SU-DHL-6 (cell line): Measurements from ENCODE around the gene STK4.

Experiments used
- H2AFZ ChIP-seq: fragments of 200-600 bp; sonication (generic); 2 replicates; pipeline ENCODE4 v1.6.1; 2014; ENCODE audit warnings: low read depth, mild to moderate bottlenecking, moderate library complexity, mixed read lengths, antibody characterized with exemption, low read length; ENCODE audit not compliant: severe bottlenecking
- H3F3A ChIP-seq: fragments of 200-600 bp; shearing (Covaris generic); 2 replicates; pipeline ENCODE4 v1.6.0; 2016; ENCODE audit warnings: antibody characterized with exemption, mild to moderate bottlenecking; ENCODE audit not compliant: insufficient read depth
- H3K27ac ChIP-seq: fragments of 200-600 bp; sonication (generic); 2 replicates; pipeline ENCODE4 v1.5.1; 2016; ENCODE audit warnings: low read depth, mild to moderate bottlenecking, low read length, moderate library complexity, mixed read lengths
- H3K27me3 ChIP-seq: fragments of 200-600 bp; sonication (generic), shearing (Covaris generic); 2 replicates; pipeline ENCODE4 v1.6.0; 2014; ENCODE audit warnings: mild to moderate bottlenecking, low read length
- H3K36me3 ChIP-seq: fragments of 200-600 bp; sonication (generic); 2 replicates; pipeline ENCODE4 v1.6.1; 2014; ENCODE audit warnings: mild to moderate bottlenecking, low read length, mixed read lengths
- H3K4me2 ChIP-seq: fragments of 300-600, 200-600 bp; shearing (Covaris generic), sonication (generic); 2 replicates; pipeline ENCODE4 v1.6.0; 2014; ENCODE audit warnings: low read length, low read depth, mild to moderate bottlenecking; ENCODE audit not compliant: poor library complexity, severe bottlenecking
- H3K4me3 ChIP-seq: fragments of 200-600 bp; sonication (generic); 2 replicates; pipeline ENCODE4 v1.5.1; 2014; ENCODE audit warnings: antibody characterized with exemption, low read length, mild to moderate bottlenecking, mixed read lengths; ENCODE audit not compliant: insufficient read depth, poor library complexity, severe bottlenecking
- H3K79me2 ChIP-seq: fragments of 200-600 bp; sonication (generic); 2 replicates; pipeline ENCODE4 v1.6.1; 2014; ENCODE audit warnings: mild to moderate bottlenecking, low read length, moderate library complexity; ENCODE audit not compliant: insufficient read depth
- H3K9ac ChIP-seq: fragments of 200-600 bp; sonication (generic); 2 replicates; pipeline ENCODE4 v1.7.0; 2014; ENCODE audit warnings: mild to moderate bottlenecking, low read length
- H3K9me2 ChIP-seq: fragments of 200-600 bp; sonication (generic); replicated peaks from 2 replicates; pipeline ENCODE4 v1.6.1; 2014; ENCODE audit warnings: low read length; ENCODE audit not compliant: insufficient read depth
- H3K9me3 ChIP-seq: fragments of 200-600 bp; sonication (generic); 2 replicates; pipeline ENCODE4 v1.6.1; 2014; ENCODE audit warnings: low read length, mixed read lengths; ENCODE audit not compliant: insufficient read depth
- H4K20me1 ChIP-seq: fragments of 200-600 bp; sonication (generic); 2 replicates; pipeline ENCODE4 v1.6.1; 2014; ENCODE audit warnings: low read depth, mild to moderate bottlenecking, antibody characterized with exemption, low read length, moderate library complexity, mixed read lengths
- CTCF ChIP-seq: fragments of 200-600 bp; sonication (generic); IDR thresholded peaks from one replicate; pipeline ENCODE4 v1.5.1; 2017; ENCODE audit warnings: antibody characterized with exemption, mild to moderate bottlenecking, low read length, moderate library complexity; ENCODE audit not compliant: insufficient read depth, poor library complexity, severe bottlenecking
- EZH2phosphoT487 ChIP-seq: fragments of 200-600 bp; sonication (generic), shearing (Covaris generic); conservative IDR thresholded peaks from 2 replicates; pipeline ENCODE4 v1.6.1; 2018; ENCODE audit warnings: mild to moderate bottlenecking, antibody characterized with exemption, low read length, moderate library complexity, mixed read lengths

Gene STK4

GRCh38 chr20:45087814-45088213 is 121.5 kb downstream of the STK4 start:
- no peaks in the 10 kb centered on the region for H4K20me1 ChIP-seq
- no peaks in the 10 kb centered on the region for H3K27me3 ChIP-seq
- H3K4me2 ChIP-seq, result no peak overlapping the region
- no peak overlapping the region for H2AFZ ChIP-seq
- TF ChIP-seq EZH2phosphoT487 (no peak), CTCF (no peak)
- no peaks in the 10 kb centered on the region for H3F3A ChIP-seq
- H3K9me2 ChIP-seq, result no peaks in the 10 kb centered on the region
- no peaks in the 10 kb centered on the region for H3K9me3 ChIP-seq
- H3K4me3 ChIP-seq, result no peak overlapping the region
- H3K79me2 ChIP-seq, result no peaks in the 10 kb centered on the region
- H3K27ac ChIP-seq, result no peak overlapping the region
- peaks cover 2% of the 10 kb centered on the region for H3K36me3 ChIP-seq
- no peak overlapping the region for H3K9ac ChIP-seq

- Histone ChIP-seq H3K27ac (no peak overlapping the region), H2AFZ (no peak overlapping the region), H3K36me3 (no peaks in the 10 kb centered on the region), H3K9ac (no peak overlapping the region), H3K79me2 (no peaks in the 10 kb centered on the region), H3F3A (no peaks in the 10 kb centered on the region), H3K4me3 (no peak overlapping the region), H3K27me3 (no peaks in the 10 kb centered on the region), H3K4me2 (no peak overlapping the region), H3K9me3 (no peaks in the 10 kb centered on the region), H4K20me1 (no peaks in the 10 kb centered on the region), H3K9me2 (no peaks in the 10 kb centered on the region)
- no peak for TF ChIP-seq CTCF
- no peak for TF ChIP-seq EZH2phosphoT487
Observed at GRCh38 chr20:45088247-45088646, 121.9 kb downstream of the STK4 start.

GRCh38 chr20:45090481-45090880 is 124.2 kb downstream of the STK4 start:
- Histone ChIP-seq H3K9ac (no peak overlapping the region), H2AFZ (no peak overlapping the region), H4K20me1 (no peaks in the 10 kb centered on the region), H3K9me2 (no peaks in the 10 kb centered on the region), H3F3A (no peaks in the 10 kb centered on the region), H3K79me2 (no peaks in the 10 kb centered on the region), H3K27ac (no peak overlapping the region), H3K27me3 (no peaks in the 10 kb centered on the region), H3K4me3 (no peak overlapping the region), H3K4me2 (no peak overlapping the region), H3K36me3 (no peaks in the 10 kb centered on the region), H3K9me3 (no peaks in the 10 kb centered on the region)
- TF ChIP-seq EZH2phosphoT487, result no peak
- no peak for TF ChIP-seq CTCF
